ENCODE measurements around the gene KLK8.

GRCh38 chr19:50981587-50982146, 19.7 kb downstream of the KLK8 start:
- TF ChIP-seq POLR2A (IDR thresholded peaks at IDR 0.05; ENCODE audit: low read depth) (no peak), CTCF (IDR thresholded peaks at IDR 0.05) (no peak)

Data from esophagus muscularis mucosa (tissue), 3 donors.